NT2/D1 (cell line): ENCODE results near the gene BTBD2.

Source experiments
- YY1 ChIP-seq: IDR thresholded peaks from 2 replicates; pipeline ENCODE4 v1.6.1; 2011; ENCODE audit not compliant: insufficient read length, insufficient read depth
- ZNF274 ChIP-seq: IDR thresholded peaks from 2 replicates; pipeline ENCODE4 v1.6.1; 2011; ENCODE audit warnings: mild to moderate bottlenecking, low read depth, low read length

- no peak for TF ChIP-seq ZNF274
- TF ChIP-seq YY1, result peak; percentile 61
Measured at GRCh38 chr19:2015608-2015950, at the start of gene BTBD2.
